OCI-LY3 (cell line): Measurements from ENCODE around the gene TFEC.

Source experiments
- CTCF ChIP-seq: fragments of 200-600, 300-600 bp; sonication (generic); IDR thresholded peaks from 2 replicates; pipeline ENCODE4 v1.5.1; 2014; ENCODE audit warnings: antibody characterized with exemption, low read length, low read depth
- EZH2phosphoT487 ChIP-seq: fragments of 200-600 bp; shearing (Covaris generic); IDR thresholded peaks from 2 replicates; pipeline ENCODE4 v1.6.1; 2018; ENCODE audit warnings: antibody characterized with exemption, mixed run types, low read depth

DNA sequence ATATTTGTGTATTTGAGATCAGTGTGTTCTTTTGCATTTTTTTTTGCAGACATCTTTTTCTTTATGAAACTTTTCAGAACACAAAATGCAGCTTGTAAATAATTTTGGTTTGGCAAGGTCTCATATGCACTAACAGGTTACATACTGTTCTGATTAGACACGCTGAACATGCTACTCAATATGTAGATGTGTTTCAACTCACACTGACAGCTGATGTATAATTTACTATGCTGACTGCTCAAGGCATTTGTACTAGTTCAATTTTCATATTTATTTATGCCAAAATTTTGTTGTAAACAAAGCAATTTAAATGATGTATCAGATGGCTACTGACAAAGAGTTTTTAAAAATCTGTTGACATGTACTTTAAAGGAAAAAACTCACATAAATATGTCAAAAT, 123.8 kb downstream of the TFEC start:
- TF ChIP-seq CTCF (no peak), EZH2phosphoT487 (no peak)
